Muscle layer of colon (tissue), 2 donors: ENCODE measurements around the gene IFI6.

Source experiments
- H3K27ac ChIP-seq: one replicate; pipeline ENCODE4 v1.7.0; 2013; ENCODE audit warnings: low read depth, mild to moderate bottlenecking, low read length, moderate library complexity
- H3K27me3 ChIP-seq, 2 donors: one replicate each; pipeline ENCODE4 v1.7.0; 2013; ENCODE audit warnings: low read length in 2 of 2, mild to moderate bottlenecking in 2 of 2; ENCODE audit not compliant: insufficient read depth in 2 of 2, control insufficient read depth in 1 of 2
- H3K36me3 ChIP-seq: one replicate; pipeline ENCODE4 v1.7.0; 2013; ENCODE audit warnings: mild to moderate bottlenecking, low read length; ENCODE audit not compliant: insufficient read depth
- H3K4me1 ChIP-seq: one replicate; pipeline ENCODE4 v1.7.0; 2013; ENCODE audit warnings: mild to moderate bottlenecking, low read length; ENCODE audit not compliant: insufficient read depth
- H3K4me3 ChIP-seq, 2 donors: one replicate each; pipeline ENCODE4 v1.7.0; 2013; ENCODE audit warnings: low read length in 2 of 2, low read depth in 1 of 2, mild to moderate bottlenecking in 1 of 2, moderate library complexity in 1 of 2
- H3K9ac ChIP-seq: one replicate; pipeline ENCODE4 v1.7.0; 2013; ENCODE audit warnings: low read length
- H3K9me3 ChIP-seq: one replicate; pipeline ENCODE4 v1.7.0; 2013; ENCODE audit warnings: mild to moderate bottlenecking, low read length
- donor health status: abdominal sarcoma.
- donor health status: Adenocarcinoma of cecum.

IFI6 gene

DNA sequence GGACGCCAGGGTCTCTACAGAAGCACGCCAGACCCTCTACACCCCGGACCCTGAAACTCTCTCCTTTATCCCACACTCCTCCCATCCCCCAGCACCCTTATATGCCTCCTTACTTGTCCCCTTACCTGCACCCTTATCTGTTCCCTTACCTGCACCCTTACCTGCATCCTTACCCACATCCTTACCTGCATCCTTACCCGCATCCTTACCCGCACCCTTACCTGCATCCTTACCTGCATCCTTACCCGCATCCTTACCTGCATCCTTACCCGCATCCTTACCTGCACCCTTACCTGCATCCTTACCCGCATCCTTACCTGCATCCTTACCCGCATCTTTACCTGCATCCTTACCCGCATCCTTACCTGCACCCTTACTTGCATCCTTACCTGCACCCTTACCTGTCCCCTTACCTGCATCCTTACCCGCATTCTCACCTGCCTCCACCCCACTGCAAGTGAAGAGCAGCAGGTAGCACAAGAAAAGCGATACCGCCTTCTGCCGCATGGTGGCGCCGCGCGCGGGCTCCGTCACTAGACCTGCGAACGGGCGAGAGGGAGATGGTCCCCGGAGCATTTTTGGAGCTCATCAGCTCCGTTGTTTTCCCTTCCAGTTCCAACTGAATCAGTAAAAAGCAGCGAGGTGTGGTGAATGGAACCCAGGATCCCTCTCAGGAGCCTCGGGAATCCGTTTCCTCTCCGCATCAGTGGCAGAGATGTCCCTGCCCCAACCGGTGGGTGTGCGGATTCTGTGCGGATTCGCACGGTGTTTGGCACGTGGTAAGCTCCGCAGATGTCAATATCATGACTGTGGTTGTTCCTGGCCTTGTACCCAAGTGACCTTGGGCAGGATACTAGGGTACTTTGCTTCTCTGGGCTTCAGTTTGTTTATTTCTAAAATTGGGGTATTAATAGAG is 2.9 kb downstream of the IFI6 start:
- Histone ChIP-seq H3K27ac (no peak overlapping the region), H3K4me3 (peak overlapping the region; percentile 33 to 60), H3K4me1 (peaks cover 13% of the 10 kb centered on the region), H3K27me3 (no peaks in the 10 kb centered on the region), H3K36me3 (no peaks in the 10 kb centered on the region), H3K9me3 (no peaks in the 10 kb centered on the region), H3K9ac (no peak overlapping the region)

DNA sequence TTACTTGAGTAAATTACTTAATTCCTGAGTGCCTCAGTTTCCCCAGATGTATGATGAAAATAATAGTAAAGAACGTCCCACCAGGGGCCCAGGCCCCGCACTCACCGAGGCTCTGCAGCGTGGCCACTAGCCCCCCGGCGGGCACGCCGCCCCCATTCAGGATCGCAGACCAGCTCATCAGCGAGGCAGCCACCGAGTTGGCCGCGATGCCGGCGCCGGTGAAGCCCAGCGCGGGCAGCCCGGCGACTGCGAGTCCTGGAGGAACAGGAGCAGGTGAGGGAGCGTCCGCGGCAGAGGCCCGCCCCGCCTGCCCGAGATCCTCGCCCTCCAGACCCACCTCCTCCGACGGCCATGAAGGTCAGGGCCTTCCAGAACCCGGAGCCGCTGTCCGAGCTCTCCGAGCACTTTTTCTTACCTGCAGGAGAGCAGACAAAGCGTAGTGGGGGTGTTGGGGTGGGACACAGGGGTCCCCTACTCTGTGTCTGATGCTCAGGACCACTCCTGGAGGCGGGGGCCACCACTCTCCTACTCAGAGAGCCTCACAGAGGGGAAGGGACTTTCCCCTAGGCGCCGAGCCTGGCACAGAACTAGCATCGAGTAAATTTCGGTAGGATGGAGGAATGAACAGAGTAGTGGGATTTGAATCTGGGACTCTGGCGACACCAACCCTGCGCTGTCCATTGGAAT is 3.7 kb downstream of the IFI6 start:
- Histone ChIP-seq H3K27me3 (no peaks in the 10 kb centered on the region), H3K9me3 (no peaks in the 10 kb centered on the region), H3K27ac (no peak overlapping the region), H3K9ac (no peak overlapping the region), H3K4me3 (no peak overlapping the region), H3K36me3 (no peaks in the 10 kb centered on the region), H3K4me1 (peaks cover 16% of the 10 kb centered on the region)

DNA sequence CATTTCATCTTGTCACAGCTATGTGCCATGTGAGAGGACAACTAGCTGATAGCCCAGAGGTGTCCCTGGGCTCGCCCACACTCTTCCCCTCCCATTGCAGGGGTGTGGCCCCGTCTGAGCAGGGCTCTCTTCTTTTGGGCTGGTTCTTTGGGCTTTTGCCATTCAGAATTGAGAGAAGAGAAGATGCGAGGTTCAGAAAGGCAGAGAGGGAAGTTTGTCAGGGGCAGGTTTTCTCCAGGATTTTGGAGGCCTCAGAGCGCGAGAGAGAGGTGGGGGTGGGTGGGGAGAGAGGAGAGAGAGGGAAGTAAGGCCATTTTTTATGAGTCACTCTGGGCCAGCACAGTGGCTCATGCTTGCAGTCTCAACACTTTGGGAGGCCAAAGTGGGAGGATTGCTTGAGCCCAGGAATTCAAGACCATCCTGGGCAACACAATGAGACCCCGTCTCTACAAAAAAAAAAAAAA is 5.2 kb downstream of the IFI6 start:
- Histone ChIP-seq H3K27ac (no peak overlapping the region), H3K36me3 (no peaks in the 10 kb centered on the region), H3K4me3 (no peak overlapping the region), H3K9me3 (no peaks in the 10 kb centered on the region), H3K4me1 (peaks cover 9% of the 10 kb centered on the region), H3K9ac (no peak overlapping the region), H3K27me3 (no peaks in the 10 kb centered on the region)

DNA sequence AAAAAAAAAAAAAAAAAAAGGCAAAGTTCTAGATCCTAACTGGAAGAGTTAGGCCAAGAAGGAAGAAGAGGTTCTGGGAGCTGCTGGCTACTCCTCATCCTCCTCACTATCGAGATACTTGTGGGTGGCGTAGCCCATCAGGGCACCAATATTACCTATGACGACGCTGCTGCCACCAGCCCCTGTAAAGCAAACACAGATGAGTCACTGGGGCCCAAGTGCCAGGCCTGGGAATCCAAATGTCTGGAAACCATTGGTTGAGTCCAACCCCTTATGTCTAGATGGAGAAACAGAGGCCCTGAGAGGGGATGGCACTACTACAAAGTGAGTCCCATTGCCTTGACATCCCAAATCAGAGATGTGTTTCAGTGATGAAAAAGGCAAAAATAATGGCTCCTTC is 5.7 kb downstream of the IFI6 start:
- Histone ChIP-seq H3K9me3 (no peaks in the 10 kb centered on the region), H3K36me3 (no peaks in the 10 kb centered on the region), H3K4me1 (peaks cover 4% of the 10 kb centered on the region), H3K4me3 (no peak overlapping the region), H3K9ac (no peak overlapping the region), H3K27me3 (no peaks in the 10 kb centered on the region), H3K27ac (no peak overlapping the region)

DNA sequence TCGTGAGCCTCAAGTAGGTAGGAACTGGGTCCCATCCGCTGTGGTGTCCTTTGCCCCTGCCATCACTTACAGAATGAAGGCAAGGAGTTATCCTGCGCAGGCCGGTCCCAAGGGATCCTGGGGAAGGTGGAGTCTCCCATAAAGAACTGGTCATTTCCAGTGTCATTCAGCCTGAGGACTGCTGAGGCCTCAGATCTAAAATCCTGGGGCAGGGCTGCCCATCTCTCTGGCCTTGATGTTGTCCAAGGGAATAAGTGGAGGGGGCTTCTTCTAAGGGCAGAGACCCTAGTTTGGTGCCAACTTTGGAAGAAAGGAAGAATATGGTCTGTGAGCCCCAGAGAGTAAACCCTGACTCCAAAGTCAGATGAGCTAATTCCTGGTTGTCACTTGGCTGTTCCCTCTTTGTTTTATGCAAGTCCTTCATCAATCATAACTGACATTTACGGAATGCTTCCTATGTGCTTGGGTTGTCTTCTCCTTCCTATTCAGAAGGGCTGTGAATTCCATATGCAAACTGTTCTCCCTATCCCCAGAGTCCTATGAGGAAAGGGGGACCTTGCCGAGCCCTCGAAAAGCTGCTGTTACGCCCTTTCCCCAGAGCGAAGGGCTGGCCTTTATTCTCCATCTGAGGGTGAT is 6.9 kb downstream of the IFI6 start:
- H3K27ac ChIP-seq, result no peak overlapping the region
- H3K4me1 ChIP-seq, result peaks cover 7% of the 10 kb centered on the region
- H3K36me3 ChIP-seq, result no peaks in the 10 kb centered on the region
- no peak overlapping the region for H3K4me3 ChIP-seq
- no peaks in the 10 kb centered on the region for H3K27me3 ChIP-seq
- no peak overlapping the region for H3K9ac ChIP-seq
- no peaks in the 10 kb centered on the region for H3K9me3 ChIP-seq

DNA sequence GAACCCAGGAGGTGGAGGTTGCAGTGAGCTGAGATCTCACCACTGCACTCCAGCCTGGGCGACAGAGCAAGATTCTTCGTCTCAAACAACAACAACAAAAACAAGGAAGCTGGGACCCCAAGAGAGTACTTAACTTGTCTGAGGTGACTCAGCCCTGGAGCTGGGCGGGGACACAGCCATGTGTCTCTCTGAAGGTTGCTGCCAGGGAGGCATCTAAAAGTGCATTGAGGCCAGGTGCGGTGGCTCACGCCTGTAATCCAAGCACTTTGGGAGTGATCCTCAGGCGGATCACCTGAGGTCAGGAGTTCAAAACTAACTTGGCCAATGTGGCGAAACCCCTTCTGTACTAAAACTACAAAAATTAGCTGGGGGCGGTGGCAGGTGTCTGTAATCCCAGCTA is 7.7 kb downstream of the IFI6 start:
- Histone ChIP-seq H3K27me3 (no peaks in the 10 kb centered on the region), H3K36me3 (no peaks in the 10 kb centered on the region), H3K4me1 (peaks cover 9% of the 10 kb centered on the region), H3K4me3 (no peak overlapping the region), H3K27ac (no peak overlapping the region), H3K9me3 (no peaks in the 10 kb centered on the region), H3K9ac (no peak overlapping the region)

DNA sequence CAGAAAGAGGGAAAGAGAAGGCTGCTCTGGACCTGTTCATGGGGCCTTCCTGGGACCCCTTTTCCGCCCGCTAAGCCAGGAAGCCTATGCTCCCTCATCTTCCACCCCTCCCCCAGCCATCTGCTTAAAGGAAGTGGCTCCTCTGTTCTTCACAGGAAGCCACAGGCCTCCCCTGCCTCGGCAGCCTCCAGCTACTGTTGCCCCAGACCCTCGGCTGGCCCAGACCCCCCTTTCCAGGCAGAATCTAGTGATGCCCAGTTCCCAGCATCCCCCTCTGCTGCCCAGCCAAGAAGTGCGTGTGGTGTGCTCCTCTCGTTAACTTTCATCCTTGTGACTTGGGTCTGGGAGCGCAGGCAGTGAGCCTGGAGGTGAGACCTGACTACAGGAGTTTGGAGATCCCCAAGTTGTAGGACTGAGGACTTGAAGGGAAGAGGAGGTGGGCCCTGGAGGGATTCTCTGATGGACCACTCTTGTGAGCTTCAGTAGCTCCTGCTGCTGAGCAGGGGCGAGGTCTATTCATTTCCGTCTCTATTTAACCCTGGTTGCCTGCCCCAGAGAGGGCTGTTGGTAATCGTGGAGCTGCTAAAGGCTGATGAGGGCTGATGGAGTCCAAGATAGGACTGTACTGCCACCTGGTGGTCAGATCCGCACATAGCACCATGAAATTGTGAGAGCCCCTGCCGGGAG is 9.1 kb downstream of the IFI6 start:
- Histone ChIP-seq H3K36me3 (no peaks in the 10 kb centered on the region), H3K4me3 (no peak overlapping the region), H3K27me3 (no peaks in the 10 kb centered on the region), H3K9me3 (no peaks in the 10 kb centered on the region), H3K9ac (no peak overlapping the region), H3K4me1 (peaks cover 13% of the 10 kb centered on the region), H3K27ac (no peak overlapping the region)

DNA sequence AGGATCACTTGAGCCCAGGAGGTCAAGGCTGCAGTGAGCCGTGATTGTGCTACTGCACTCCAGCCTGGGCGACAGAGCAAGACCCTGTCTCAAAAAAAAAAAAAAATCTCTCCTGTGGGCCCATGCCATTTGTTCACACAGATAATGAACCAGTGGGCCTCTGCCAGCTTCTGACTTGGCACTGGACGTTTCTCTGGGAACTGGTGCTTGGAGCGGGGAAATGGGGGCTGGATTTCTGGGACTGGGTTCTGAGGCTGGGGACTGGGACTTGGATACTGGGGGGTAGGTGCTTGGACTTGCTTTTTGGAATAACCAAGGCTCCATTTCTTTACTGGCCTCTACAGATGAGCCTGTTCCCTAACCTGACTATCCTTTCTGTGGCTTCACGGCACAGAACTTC is 9.7 kb downstream of the IFI6 start:
- H3K27me3 ChIP-seq, result no peaks in the 10 kb centered on the region
- H3K4me3 ChIP-seq, result no peak overlapping the region
- peaks cover 13% of the 10 kb centered on the region for H3K4me1 ChIP-seq
- no peaks in the 10 kb centered on the region for H3K9me3 ChIP-seq
- no peak overlapping the region for H3K27ac ChIP-seq
- H3K36me3 ChIP-seq, result no peaks in the 10 kb centered on the region
- H3K9ac ChIP-seq, result no peak overlapping the region

DNA sequence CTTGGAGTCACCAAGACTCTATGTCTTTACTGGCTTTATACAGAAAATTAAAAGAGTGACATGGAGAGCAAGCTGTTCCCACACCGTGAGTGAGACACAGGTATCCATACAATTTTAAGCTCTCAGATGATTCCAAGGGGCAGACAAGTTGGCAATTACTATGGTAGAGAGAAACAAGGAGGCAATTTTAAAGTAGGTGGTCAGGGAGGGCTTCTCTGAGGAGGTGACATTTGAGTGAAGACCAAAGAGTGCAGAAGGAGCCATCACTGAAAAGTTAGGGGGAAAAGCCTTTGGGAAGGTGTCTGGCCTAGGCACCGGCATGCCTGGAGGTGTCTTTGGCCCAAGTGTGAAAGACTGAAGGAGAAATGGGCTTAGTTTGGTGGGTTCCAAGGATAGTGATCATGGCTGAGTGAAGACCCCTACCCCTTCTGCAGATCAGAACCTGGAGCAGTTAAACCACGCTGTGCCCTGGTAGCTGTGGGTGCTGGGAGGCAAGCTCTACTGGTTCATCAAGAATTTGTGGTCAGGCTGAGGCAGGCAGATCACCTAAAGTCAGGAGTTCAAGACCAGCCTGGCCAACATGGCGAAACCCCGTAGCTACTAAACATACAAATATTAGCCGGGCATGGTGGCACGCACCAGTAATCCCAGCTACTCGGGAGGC is 10.4 kb downstream of the IFI6 start:
- no peak overlapping the region for H3K27ac ChIP-seq
- H3K27me3 ChIP-seq, result no peaks in the 10 kb centered on the region
- H3K9ac ChIP-seq, result no peak overlapping the region
- no peak overlapping the region for H3K4me3 ChIP-seq
- no peaks in the 10 kb centered on the region for H3K9me3 ChIP-seq
- no peaks in the 10 kb centered on the region for H3K36me3 ChIP-seq
- H3K4me1 ChIP-seq, result peaks cover 13% of the 10 kb centered on the region

DNA sequence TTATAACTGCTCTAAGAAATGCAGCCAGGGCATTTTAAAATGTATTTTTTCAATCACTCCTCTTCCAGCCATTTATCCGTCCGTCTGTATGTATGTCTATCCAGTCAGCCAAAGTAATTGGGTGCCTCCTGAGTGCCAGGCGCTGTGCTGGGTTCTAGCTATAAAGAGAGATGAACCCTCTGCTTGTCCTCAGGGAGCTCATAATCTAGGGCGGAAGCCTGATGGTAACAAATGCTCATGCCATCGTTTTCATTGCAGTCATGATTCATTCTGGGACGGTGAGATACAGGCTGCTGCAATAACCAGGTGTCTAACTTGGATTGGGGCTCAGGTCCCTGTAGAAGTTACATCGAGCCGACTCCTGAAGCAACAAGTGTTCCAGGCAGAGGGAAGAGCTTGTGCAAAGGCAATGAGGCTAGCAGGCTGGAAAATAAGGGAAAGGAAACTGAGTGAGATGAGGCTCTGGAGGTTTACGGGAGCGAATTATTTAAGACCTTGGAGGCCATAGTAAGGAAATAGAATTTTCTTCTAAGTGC is 11.6 kb downstream of the IFI6 start:
- H3K9ac ChIP-seq, result peak overlapping the region; percentile 50
- H3K4me3 ChIP-seq, result peak overlapping the region; percentile 27 to 75
- H3K36me3 ChIP-seq, result no peaks in the 10 kb centered on the region
- H3K4me1 ChIP-seq, result peaks cover 18% of the 10 kb centered on the region
- no peaks in the 10 kb centered on the region for H3K9me3 ChIP-seq
- H3K27ac ChIP-seq, result peak overlapping the region; percentile 68
- no peaks in the 10 kb centered on the region for H3K27me3 ChIP-seq
